ENCODE measurements around the gene TBCB. TPM values are rescaled to one million over a fixed set of nuclear protein-coding genes. Genes with fewer than 3 reads are reported as not detected.

The TBCB gene
- total and polyA plus RNA-seq, 4 donors, result 121 to 220 (median 127) TPM

DNA sequence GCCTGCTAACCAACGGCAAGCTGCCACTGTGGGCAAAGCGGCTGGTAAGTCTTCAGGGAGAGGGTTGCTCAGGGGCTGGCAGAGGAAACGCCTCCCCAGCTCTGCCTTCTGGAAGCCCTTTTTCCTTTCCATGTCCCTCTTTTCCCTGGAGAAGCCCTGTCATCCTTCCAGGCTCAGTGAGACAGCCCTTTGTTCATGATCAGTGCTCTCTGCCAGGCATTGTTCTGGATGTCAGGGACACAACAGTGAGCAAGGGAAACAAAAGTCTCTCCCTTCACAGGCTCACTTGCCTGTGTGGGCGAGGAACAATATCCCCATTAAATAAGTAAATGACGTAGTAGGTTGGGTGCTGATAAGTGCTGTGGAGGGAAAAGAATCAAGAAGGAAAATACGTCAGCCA is 18.2 kb upstream of the TBCB start:
- Histone ChIP-seq H3K27me3 (ENCODE audit: control insufficient read depth in 1 of 2, insufficient read depth in 2 of 2, low read length in 1 of 2) (no peaks in the 10 kb centered on the region), H3K9me3 (ENCODE audit: control insufficient read depth, low read length) (no peaks in the 10 kb centered on the region), H3K4me1 (ENCODE audit: control insufficient read depth in 1 of 2, insufficient read depth in 2 of 2, low read length in 2 of 2) (no peaks in the 10 kb centered on the region), H3K36me3 (ENCODE audit: control insufficient read depth in 1 of 2, insufficient read depth in 2 of 2, low read length in 1 of 2) (no peaks in the 10 kb centered on the region), H3K4me3 (ENCODE audit: low read length in 2 of 2) (no peak overlapping the region), H3K27ac (ENCODE audit: low read depth in 1 of 2, low read length in 2 of 2) (no peak overlapping the region)
- 95 to 96% methylated on average over 6 of the region's 6 CpGs for WGBS, 2 donors
- ATAC-seq (ENCODE audit: low FRiP score), result no peak
- intact Hi-C loops (cut with DNase I), result no loop called here
- no peak for DNase-seq

GRCh38 chr19:36099166-36099785 is 16.0 kb upstream of the TBCB start:
- intact Hi-C loops (cut with DNase I), result no loop called here
- Histone ChIP-seq H3K9me3 (ENCODE audit: control insufficient read depth, low read length) (no peaks in the 10 kb centered on the region), H3K27me3 (ENCODE audit: control insufficient read depth in 1 of 2, insufficient read depth in 2 of 2, low read length in 1 of 2) (no peaks in the 10 kb centered on the region), H3K27ac (ENCODE audit: low read depth in 1 of 2, low read length in 2 of 2) (no peak overlapping the region), H3K4me3 (ENCODE audit: low read length in 2 of 2) (no peak overlapping the region), H3K4me1 (ENCODE audit: control insufficient read depth in 1 of 2, insufficient read depth in 2 of 2, low read length in 2 of 2) (no peaks in the 10 kb centered on the region), H3K36me3 (ENCODE audit: control insufficient read depth in 1 of 2, insufficient read depth in 2 of 2, low read length in 1 of 2) (no peaks in the 10 kb centered on the region)
- DNase-seq (no peak), ATAC-seq (ENCODE audit: low FRiP score) (no peak)
- WGBS, 2 donors, result 89 to 93% methylated on average over 19 of the region's 19 CpGs

GRCh38 chr19:36100476-36100875 is 14.8 kb upstream of the TBCB start:
- H3K27me3 ChIP-seq (ENCODE audit: control insufficient read depth in 1 of 2, insufficient read depth in 2 of 2, low read length in 1 of 2), result no peaks in the 10 kb centered on the region
- H3K4me3 ChIP-seq (ENCODE audit: low read length in 2 of 2), result no peak overlapping the region
- no peak for ATAC-seq (ENCODE audit: low FRiP score)
- H3K36me3 ChIP-seq (ENCODE audit: control insufficient read depth in 1 of 2, insufficient read depth in 2 of 2, low read length in 1 of 2), result no peaks in the 10 kb centered on the region
- DNase-seq, result no peak
- intact Hi-C loops (cut with DNase I), result no loop called here
- WGBS, 2 donors, result 80 to 83% methylated on average over 5 of the region's 5 CpGs
- no peaks in the 10 kb centered on the region for H3K4me1 ChIP-seq (ENCODE audit: control insufficient read depth in 1 of 2, insufficient read depth in 2 of 2, low read length in 2 of 2)
- no peaks in the 10 kb centered on the region for H3K9me3 ChIP-seq (ENCODE audit: control insufficient read depth, low read length)
- H3K27ac ChIP-seq (ENCODE audit: low read depth in 1 of 2, low read length in 2 of 2), result no peak overlapping the region

DNA sequence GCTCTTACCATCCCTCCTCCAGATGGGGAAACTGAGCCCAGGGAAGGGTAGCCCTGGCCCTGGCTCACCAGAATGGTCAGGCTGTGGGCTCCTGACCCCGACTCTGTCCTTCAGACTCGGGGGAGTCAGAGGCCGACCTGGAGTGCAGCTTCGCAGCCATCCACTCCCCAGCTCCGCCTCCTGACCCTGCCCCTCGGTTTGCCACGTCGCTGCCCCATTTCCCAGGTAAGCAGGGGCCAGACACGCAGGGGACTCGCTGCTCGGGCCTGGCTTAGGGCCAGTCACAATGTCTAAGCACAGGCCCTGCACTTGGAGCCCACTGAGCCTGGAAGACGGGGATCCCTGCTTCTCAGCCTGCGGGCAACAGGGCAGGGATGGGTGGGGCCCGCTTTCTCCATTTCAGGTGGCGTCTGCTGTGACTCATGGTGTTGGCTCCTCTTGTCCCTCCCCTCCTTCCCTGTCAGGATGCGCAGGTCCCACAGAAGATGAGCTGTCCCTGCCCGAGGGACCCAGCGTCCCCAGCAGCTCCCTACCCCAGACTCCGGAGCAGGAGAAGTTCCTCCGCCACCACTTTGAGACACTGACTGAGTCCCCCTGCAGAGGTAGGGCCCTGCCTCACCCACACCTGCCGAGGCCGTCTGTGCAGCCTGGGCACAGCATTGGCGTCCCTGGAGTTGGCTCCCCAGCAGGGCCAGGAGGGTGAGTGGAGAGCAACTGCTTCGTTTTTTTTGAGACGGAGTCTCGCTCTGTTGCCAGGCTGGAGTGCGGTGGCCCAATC is 13.5 kb upstream of the TBCB start:
- Histone ChIP-seq H3K27me3 (ENCODE audit: control insufficient read depth in 1 of 2, insufficient read depth in 2 of 2, low read length in 1 of 2) (no peaks in the 10 kb centered on the region), H3K9me3 (ENCODE audit: control insufficient read depth, low read length) (no peaks in the 10 kb centered on the region), H3K4me3 (ENCODE audit: low read length in 2 of 2) (no peak overlapping the region), H3K4me1 (ENCODE audit: control insufficient read depth in 1 of 2, insufficient read depth in 2 of 2, low read length in 2 of 2) (no peaks in the 10 kb centered on the region), H3K27ac (ENCODE audit: low read depth in 1 of 2, low read length in 2 of 2) (no peak overlapping the region), H3K36me3 (ENCODE audit: control insufficient read depth in 1 of 2, insufficient read depth in 2 of 2, low read length in 1 of 2) (no peaks in the 10 kb centered on the region)
- intact Hi-C loops (cut with DNase I), result no loop called here
- WGBS, 2 donors, result 91 to 92% methylated on average over 27 of the region's 27 CpGs
- ATAC-seq (ENCODE audit: low FRiP score) (no peak), DNase-seq (no peak)

DNA sequence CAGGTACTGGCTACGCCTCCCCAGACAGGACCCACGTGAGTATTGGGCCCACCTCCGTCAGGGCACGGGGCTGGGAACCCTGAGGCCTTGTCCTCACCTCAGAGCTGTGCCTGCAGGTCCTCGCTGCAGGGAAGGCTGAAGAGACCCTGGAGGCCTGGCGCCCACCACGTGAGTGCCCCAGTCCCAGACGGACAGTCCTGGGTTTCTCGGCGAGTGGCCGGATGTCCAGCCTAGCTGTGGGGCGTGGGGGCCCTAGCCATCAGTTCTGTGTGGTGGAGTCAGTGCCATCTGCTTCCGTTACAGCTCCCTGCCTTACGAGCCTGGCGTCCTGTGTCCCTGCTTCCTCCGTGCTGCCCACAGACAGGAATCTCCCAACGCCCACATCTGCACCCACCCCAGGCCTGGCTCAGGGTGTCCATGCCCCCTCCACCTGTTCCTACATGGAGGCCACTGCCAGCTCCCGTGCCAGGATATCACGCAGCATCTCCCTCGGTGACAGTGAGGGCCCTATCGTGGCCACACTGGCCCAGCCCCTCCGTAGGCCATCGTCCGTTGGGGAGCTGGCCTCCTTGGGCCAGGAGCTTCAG is 12.1 kb upstream of the TBCB start:
- intact Hi-C loops (cut with DNase I), result no loop called here
- ATAC-seq (ENCODE audit: low FRiP score), result no peak

DNA sequence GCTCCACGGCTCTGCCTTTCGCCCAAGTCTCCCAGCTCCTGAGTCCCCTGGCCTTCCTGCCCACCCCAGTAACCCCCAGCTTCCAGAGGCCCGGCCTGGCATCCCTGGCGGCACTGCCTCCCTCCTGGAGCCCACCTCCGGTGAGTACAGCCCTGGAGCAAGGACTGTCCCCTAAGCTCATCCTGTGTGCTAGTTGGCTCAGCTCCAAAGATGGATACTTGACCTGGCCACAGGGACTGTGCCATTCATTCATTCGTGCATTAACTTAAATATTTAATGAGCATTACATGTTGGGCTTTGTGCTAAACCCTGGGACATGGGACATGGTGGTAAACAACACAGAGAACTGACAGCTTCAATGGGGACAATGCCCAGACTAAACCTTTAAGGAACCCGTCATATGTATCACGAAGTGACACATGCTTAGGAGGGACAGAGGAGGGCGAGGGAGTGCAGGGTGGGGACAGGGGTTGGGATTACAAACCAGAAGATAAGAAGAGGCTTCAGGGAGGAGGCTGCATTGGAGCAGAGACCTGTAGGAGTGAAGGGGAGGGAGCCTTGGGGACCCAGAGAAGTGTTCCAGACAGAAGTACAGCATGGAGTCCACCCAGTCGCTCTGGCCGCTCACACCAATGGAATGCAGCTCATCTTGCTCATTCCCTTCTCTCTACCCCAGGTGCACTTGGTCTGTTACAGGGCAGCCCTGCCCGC is 11.3 kb upstream of the TBCB start:
- 90 to 93% methylated on average over 12 of the region's 12 CpGs for WGBS, 2 donors
- no peak for ATAC-seq (ENCODE audit: low FRiP score)
- Histone ChIP-seq H3K4me3 (ENCODE audit: low read length in 2 of 2) (no peak overlapping the region), H3K4me1 (ENCODE audit: control insufficient read depth in 1 of 2, insufficient read depth in 2 of 2, low read length in 2 of 2) (no peaks in the 10 kb centered on the region), H3K9me3 (ENCODE audit: control insufficient read depth, low read length) (no peaks in the 10 kb centered on the region), H3K27me3 (ENCODE audit: control insufficient read depth in 1 of 2, insufficient read depth in 2 of 2, low read length in 1 of 2) (no peaks in the 10 kb centered on the region), H3K36me3 (ENCODE audit: control insufficient read depth in 1 of 2, insufficient read depth in 2 of 2, low read length in 1 of 2) (no peaks in the 10 kb centered on the region), H3K27ac (ENCODE audit: low read depth in 1 of 2, low read length in 2 of 2) (no peak overlapping the region)
- intact Hi-C loops (cut with DNase I), result no loop called here
- no peak for DNase-seq

More for the DNA sequence above, 12.1 kb upstream of the TBCB start:
- no peaks in the 10 kb centered on the region for H3K36me3 ChIP-seq (ENCODE audit: control insufficient read depth in 1 of 2, insufficient read depth in 2 of 2, low read length in 1 of 2)
- no peaks in the 10 kb centered on the region for H3K27me3 ChIP-seq (ENCODE audit: control insufficient read depth in 1 of 2, insufficient read depth in 2 of 2, low read length in 1 of 2)
- 91% methylated on average over 21 to 24 of the region's 24 CpGs for WGBS, 2 donors
- no peaks in the 10 kb centered on the region for H3K9me3 ChIP-seq (ENCODE audit: control insufficient read depth, low read length)
- no peak overlapping the region for H3K4me3 ChIP-seq (ENCODE audit: low read length in 2 of 2)
- H3K4me1 ChIP-seq (ENCODE audit: control insufficient read depth in 1 of 2, insufficient read depth in 2 of 2, low read length in 2 of 2), result no peaks in the 10 kb centered on the region
- no peak overlapping the region for H3K27ac ChIP-seq (ENCODE audit: low read depth in 1 of 2, low read length in 2 of 2)
- no peak for DNase-seq

DNA sequence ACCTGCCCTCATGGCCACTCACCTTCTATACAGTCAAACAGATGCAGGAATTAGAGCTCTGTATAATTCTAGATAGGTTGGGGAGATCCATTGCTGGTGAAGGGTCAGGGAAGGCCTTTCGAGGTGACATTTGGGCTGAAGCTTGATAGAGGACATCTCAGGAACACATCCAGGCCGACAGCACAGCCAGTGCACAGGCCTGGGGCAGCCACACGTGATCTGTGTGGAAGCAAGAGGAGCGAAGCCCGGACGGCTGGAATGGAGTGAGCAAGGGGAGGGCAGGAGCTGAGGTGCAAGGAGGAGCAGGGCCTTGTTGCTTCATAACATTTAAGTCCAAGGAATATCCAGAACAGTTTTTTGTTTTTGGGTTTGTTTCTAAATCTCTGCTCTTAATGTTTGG is 8.8 kb upstream of the TBCB start:
- intact Hi-C loops (cut with DNase I), result no loop called here
- WGBS, 2 donors, result 91 to 93% methylated on average over 6 of the region's 6 CpGs
- no peak for DNase-seq
- Histone ChIP-seq H3K27me3 (ENCODE audit: control insufficient read depth in 1 of 2, insufficient read depth in 2 of 2, low read length in 1 of 2) (no peaks in the 10 kb centered on the region), H3K4me1 (ENCODE audit: control insufficient read depth in 1 of 2, insufficient read depth in 2 of 2, low read length in 2 of 2) (no peaks in the 10 kb centered on the region), H3K4me3 (ENCODE audit: low read length in 2 of 2) (no peak overlapping the region), H3K36me3 (ENCODE audit: control insufficient read depth in 1 of 2, insufficient read depth in 2 of 2, low read length in 1 of 2) (no peaks in the 10 kb centered on the region), H3K9me3 (ENCODE audit: control insufficient read depth, low read length) (no peaks in the 10 kb centered on the region), H3K27ac (ENCODE audit: low read depth in 1 of 2, low read length in 2 of 2) (no peak overlapping the region)
- ATAC-seq (ENCODE audit: low FRiP score), result no peak

- ATAC-seq (ENCODE audit: low FRiP score), result no peak
- H3K36me3 ChIP-seq (ENCODE audit: control insufficient read depth in 1 of 2, insufficient read depth in 2 of 2, low read length in 1 of 2), result no peaks in the 10 kb centered on the region
Measured at GRCh38 chr19:36106991-36107390, 8.3 kb upstream of the TBCB start.

More at GRCh38 chr19:36106991-36107390, 8.3 kb upstream of the TBCB start:
- Histone ChIP-seq H3K4me3 (ENCODE audit: low read length in 2 of 2) (no peak overlapping the region), H3K9me3 (ENCODE audit: control insufficient read depth, low read length) (no peaks in the 10 kb centered on the region), H3K27me3 (ENCODE audit: control insufficient read depth in 1 of 2, insufficient read depth in 2 of 2, low read length in 1 of 2) (no peaks in the 10 kb centered on the region), H3K27ac (ENCODE audit: low read depth in 1 of 2, low read length in 2 of 2) (no peak overlapping the region), H3K4me1 (ENCODE audit: control insufficient read depth in 1 of 2, insufficient read depth in 2 of 2, low read length in 2 of 2) (no peaks in the 10 kb centered on the region)
- no peak for DNase-seq
- intact Hi-C loops (cut with DNase I), result no loop called here
- WGBS, 2 donors, result 95% methylated on average over 5 of the region's 5 CpGs
